DMS153 (cell line): ENCODE results near the gene ATP9A.
"Not testable (repeated sequence)": the region's sequence is repeated elsewhere in the genome, so short reads cannot be mapped to it uniquely, and the experiment has no call there.

Experiments
- DNase-seq: peaks from one replicate; lab custom pipeline; 2025; lab: John Stamatoyannopoulos, UW

ATP9A gene

GRCh38 chr20:51750770-51751388 is 17.3 kb downstream of the ATP9A start:
- no peak for DNase-seq

- peak; percentile 80 for DNase-seq
These were observed 18.0 kb downstream of the ATP9A start for GRCh38 chr20:51750037-51750769.

GRCh38 chr20:51749674-51750036 is 18.5 kb downstream of the ATP9A start:
- no peak for DNase-seq

- peak; percentile 49 for DNase-seq
These were observed 20.8 kb downstream of the ATP9A start for GRCh38 chr20:51747182-51747911.

GRCh38 chr20:51745804-51746203 is 22.4 kb downstream of the ATP9A start:
- DNase-seq: no peak

GRCh38 chr20:51740838-51741237 is 27.4 kb downstream of the ATP9A start:
- no peak for DNase-seq

- not testable (repeated sequence) for DNase-seq
These were observed 27.9 kb downstream of the ATP9A start for GRCh38 chr20:51740308-51740707.

- DNase-seq: no peak
These were observed 28.4 kb downstream of the ATP9A start for GRCh38 chr20:51739722-51740249.

GRCh38 chr20:51738877-51739447 is 29.2 kb downstream of the ATP9A start:
- DNase-seq: no peak

GRCh38 chr20:51738261-51738660 is 29.9 kb downstream of the ATP9A start:
- not testable (repeated sequence) for DNase-seq

- DNase-seq: no peak
These were observed 31.2 kb downstream of the ATP9A start for GRCh38 chr20:51736947-51737346.

GRCh38 chr20:51735728-51736600 is 32.2 kb downstream of the ATP9A start:
- no peak for DNase-seq

GRCh38 chr20:51734876-51735720 is 33.1 kb downstream of the ATP9A start:
- DNase-seq: no peak

- no peak for DNase-seq
These were observed 35.1 kb downstream of the ATP9A start for GRCh38 chr20:51733070-51733469.

GRCh38 chr20:51732096-51732791 is 35.9 kb downstream of the ATP9A start:
- no peak for DNase-seq

- no peak for DNase-seq
These were observed 36.5 kb downstream of the ATP9A start for GRCh38 chr20:51731731-51732095.

GRCh38 chr20:51729771-51730170 is 38.4 kb downstream of the ATP9A start:
- no peak for DNase-seq

- DNase-seq: no peak
These were observed 39.5 kb downstream of the ATP9A start for GRCh38 chr20:51728737-51729136.

GRCh38 chr20:51727872-51728271 is 40.3 kb downstream of the ATP9A start:
- no peak for DNase-seq

GRCh38 chr20:51725584-51726176 is 42.5 kb downstream of the ATP9A start:
- no peak for DNase-seq
